Epidermal melanocyte (primary cell): ENCODE data around the gene ABHD17B.

Source experiments
- DNase-seq: peaks from one replicate; pipeline ENCODE4 v3.0.0; 2011; ENCODE audit warnings: low spot score; ENCODE audit not compliant: insufficient read length

ABHD17B gene

DNA sequence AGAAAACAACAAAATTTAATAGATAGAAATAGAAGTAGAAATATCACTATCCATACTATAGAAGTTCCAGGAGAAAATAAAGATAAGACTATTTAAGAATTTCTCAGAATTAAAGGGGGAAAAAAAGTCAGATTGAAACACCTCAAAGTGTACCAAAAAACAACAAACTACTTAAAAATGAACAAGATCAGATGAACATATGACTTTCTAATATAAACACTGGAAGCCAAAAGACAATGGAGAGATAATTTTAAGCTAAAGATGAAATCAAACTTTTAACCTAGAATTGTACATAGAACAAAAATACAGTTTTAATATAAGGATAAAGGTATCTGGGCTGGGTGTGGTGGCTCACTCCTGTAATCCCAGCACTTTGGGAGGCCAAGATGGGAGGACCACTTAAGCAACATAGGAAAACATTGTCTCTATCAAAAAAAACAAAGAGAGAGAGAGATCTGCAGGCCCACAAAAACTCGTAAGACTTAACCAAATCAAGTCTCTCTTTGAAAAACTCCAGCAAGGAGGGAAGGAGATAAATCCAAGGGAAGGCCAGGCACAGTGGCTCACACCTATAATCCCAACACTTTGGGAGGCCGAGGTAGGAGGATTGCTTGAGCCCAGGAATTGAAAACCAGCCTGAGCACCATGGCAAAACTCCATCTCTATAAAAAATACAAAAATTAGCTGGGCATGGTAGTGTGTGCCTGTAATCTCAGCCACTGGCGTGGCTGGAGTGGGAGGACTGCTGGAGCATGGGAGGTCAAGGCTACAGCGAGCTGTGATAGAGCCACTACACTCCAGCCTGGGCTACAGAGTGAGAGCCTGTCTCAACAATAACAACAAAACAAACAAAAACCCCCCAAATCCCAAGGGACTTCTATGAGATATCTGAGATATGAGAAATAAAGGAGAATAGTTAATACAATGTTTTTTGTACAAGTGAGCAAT is 32.4 kb downstream of the ABHD17B start:
- no peak for DNase-seq

DNA sequence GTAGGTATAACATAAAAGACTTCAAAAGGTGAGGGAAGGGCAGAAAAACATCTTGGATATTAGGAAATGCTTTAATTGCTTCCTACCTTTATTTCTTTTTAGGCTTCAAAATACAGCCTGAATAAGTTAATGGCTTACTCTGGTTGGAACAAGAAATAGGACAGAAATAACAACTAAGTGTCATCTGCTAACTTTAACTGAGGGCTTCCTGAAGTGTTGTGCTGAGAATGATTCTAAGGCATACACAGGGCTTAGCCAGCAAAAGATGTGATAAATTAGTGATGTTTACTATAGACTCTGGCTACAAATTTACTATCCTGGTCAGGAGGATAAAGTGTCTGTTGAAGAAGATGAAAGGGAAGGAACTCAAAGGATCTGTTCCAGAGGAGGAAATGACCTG is 34.2 kb downstream of the ABHD17B start:
- no peak for DNase-seq

DNA sequence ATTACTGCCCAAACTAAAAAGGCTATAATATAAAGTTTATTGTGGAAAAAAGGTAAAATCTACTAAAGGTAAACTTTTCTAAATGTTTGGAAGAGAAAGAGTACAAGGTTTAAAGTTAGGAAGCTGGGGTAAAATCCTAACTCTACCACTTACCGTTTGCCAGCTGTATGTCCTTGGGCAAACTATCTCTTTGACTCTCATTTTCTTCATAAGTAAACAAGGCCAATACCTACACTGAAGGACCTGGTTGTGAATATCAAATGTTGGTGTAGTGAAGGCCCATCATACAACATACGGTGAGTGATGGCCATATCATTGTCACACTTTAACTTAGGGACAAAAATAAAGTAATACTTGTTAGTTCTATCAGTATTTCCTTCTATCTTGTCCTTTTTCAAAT is 34.9 kb downstream of the ABHD17B start:
- DNase-seq: no peak

DNA sequence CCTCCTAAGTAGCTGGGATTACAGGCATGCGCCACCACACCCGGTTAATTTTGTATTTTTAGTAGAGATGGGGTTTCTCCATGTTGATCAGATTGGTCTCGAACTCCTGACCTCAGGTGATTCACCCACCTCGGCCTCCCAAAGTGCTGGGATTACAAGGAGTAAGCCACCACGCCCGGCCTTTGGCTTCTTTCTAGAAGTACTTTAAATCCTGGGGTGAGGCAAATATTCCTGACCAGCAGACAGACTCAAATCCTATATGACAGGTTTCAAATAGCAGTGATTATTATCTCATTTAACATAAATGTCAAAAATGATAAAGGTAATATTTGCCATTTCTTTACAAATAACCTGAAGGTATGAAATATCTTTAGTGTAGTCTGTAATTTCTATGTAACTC is 35.6 kb downstream of the ABHD17B start:
- no peak for DNase-seq

DNA sequence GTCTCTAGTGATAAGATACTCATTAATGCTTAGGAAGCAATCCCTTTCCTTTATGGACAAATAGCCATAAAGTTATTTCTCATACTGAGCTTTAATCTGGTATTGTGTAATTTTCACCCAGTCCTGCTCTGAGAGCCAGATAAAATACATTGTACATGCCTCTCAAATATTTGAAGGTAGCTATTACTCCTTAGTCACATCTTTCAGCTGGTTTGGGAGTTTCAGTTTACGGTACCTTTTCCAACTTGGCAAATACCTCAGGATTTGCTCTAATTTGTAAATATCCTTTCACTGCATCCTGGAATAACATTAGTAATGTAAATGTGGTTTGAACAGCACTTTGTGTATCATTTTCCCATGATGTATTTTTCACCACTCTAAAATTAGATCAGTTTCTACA is 47.4 kb downstream of the ABHD17B start:
- no peak for DNase-seq

DNA sequence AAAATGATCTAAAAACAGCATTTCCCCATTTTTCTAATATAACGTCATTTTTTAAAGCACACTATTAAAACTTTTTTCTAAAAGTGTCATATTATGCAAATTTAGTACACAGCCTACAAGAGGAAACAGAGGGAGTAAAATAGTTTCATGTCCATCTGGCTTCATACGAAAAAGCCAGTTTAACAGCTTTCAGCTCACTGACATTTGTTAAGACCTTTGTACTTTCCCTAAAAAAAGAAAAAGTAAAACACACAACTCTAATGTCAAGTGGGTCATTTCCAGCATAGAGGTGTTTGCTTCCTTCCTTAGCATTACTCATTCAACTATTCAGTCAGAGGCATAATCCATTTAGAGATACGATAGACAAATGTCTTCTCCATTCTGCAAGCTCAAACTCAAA is 49.4 kb downstream of the ABHD17B start:
- no peak for DNase-seq

DNA sequence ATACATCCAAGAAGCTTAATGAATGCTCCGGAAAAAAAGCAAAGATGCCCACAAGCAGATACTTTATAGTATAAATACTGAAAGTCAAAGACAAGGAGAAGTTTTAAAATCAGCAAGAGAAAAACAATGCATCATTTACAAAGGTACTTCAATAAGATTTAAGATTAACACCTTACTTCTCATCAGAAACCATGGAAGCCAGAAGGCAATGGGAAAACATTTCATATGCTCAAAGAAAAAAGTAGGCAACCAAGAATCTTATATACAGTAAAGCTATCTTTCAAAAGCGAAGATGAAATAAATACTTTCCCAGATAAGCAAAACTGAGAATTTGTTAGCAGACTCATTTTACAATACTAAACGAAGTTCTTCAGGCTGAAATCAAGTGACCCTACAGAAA is 51.1 kb downstream of the ABHD17B start:
- DNase-seq: no peak

DNA sequence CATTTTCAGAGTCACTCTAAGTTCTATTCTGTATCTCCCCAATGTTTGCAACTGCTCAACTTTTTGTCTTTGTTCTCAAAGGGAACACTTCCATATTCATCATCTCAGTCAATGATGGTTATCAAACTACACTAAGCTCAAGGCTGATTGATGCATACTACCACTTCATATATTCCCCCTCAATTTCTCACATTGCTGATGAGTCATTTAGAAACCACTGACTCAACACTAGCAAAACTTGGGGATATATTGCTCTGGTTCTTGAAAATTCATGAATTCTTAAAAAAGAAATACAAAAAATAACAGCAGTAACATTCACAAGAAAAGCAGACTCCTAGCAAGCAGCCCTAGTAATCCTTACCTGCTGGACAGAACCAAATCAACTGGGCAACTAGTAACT is 52.2 kb downstream of the ABHD17B start:
- DNase-seq: no peak

DNA sequence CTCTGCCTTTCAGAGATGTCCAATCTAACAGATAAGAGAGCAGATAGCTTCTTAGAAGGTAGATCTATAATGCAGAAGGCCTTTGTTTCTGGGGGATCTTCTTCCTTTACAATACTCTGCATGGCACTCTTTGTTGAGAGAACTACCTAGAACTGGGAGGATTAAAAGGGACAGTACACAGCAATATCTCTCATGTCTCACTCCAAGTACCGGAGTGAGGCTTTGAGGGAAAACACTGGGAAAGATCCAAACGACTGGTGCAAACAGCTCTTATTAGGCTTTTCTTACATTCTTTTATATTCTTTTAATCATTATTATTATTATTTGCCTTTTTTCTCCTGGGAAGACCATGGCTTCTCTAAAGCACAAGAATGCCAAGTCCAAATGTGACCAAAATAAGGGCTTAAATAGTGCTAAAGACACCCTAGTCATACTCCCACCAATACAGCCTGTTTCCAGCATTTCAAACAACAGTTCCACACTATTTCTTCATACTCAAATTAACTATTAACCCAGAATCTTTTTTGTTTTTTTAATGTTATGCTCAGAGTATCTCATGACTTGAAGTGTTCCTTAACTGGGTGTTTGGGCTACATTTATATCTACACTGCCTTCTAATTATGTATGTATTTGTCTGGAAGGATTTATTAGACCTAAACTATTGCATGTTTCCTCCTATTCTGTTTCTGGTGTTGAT is 52.7 kb downstream of the ABHD17B start:
- no peak for DNase-seq

DNA sequence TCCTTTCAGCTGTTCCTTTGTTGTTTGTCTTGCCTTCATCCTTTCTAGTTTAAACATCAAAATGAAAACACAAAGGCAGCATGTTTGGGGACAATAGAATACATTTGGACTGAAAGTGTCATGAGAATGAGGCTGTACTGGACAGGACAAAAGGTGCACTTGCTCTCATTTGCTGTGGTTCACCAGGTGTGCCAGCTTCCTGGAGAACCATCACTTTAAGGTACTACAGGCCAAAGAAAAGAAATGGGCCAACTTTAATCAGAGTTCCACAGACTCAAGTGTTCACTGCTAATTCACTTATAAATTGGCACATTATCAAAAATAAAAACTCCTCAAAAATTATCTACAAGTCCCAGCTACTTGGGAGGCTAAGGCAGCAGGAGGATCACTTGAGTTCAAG is 53.8 kb downstream of the ABHD17B start:
- DNase-seq: no peak

DNA sequence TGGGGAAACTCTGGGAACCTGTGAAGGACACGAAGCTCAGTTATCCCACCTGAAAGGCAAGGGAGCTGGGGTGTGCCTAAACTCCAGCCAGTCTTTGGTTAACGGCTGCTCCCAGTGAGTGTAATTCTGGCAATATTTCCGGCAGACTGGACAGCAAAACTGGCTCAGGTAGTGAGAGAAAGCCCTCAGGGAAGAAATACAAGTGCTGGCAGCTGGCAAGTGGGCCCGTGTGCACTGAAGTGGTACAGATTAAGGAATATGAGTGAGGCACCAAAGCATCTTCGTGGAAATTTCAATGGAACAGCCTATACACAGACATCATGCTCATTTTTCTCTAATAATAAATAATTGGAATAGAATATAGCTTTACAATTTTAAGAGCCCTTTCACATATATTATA is 56.2 kb downstream of the ABHD17B start:
- no peak for DNase-seq

DNA sequence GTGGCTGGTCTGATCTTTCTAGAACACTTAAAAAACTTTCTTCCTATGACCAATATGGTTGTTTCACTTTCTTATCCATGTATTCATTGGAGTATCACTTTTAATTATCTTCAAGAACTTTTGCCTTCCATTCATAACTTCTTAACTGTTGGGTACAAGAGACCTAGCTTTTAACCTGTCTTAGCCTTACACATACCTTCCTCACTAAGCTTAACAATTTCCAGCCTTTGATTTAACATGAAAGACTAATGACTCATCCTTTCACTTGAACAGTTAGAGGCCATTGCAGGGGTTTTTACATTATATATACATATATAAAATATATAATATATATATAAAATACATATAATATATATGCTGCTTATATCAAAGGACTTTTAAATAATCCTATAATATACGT is 57.9 kb downstream of the ABHD17B start:
- DNase-seq: no peak

DNA sequence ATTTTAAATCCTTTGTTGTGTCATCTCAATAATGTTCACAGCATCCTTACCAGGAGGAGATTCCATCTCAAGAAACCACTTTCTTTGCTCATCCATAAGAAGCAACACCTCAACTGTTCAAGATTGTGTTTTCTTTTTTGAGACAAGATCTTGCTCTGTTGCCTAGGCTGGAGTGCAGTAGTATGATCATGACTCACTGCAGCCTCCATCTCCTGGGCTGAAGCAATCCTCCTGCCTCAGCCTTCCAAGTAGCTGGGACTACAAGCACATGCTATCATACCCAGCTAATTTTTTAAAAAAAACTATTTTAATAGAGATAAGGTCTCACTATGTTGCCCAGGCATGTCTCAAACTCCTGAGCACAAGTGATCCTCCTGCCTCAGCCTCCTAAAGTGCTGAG is 60.0 kb downstream of the ABHD17B start:
- DNase-seq: no peak

DNA sequence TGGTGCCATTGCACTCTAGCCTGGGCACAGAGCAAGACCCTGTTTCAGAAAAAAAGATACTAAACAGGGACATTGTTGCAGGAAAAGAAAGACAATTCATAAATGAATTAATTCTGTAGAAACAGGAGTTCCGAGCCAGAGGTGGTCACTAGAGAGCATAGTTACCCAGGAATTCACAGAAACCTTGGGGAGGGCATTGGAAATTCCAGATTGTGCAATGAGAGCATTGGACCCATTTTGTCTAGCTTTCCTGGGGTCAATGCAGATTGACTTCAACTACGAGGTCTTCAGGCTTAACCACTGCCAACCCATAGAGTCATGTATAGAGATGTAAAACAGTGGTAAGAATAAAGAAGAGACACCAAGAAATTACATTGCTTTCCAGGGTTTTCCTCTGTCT is 63.1 kb downstream of the ABHD17B start:
- no peak for DNase-seq

DNA sequence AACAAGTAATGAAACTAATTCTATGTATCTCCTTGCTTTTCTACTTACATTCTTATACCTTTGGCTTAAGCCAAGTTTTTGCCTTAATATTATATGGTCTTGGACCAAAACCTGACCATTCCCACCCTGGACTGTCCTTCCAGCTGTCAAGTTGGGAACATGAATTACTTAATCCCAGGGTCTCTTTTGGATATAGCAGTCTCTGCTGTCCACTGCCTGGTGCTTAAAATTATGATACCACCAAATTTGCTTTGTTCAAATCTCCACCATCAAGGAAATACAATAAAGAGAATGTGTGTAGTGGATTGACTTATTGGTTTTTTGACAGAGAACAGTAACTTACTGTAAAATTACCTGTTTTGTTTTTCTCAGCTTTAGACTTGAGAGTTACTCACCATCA is 66.2 kb downstream of the ABHD17B start:
- DNase-seq: no peak

DNA sequence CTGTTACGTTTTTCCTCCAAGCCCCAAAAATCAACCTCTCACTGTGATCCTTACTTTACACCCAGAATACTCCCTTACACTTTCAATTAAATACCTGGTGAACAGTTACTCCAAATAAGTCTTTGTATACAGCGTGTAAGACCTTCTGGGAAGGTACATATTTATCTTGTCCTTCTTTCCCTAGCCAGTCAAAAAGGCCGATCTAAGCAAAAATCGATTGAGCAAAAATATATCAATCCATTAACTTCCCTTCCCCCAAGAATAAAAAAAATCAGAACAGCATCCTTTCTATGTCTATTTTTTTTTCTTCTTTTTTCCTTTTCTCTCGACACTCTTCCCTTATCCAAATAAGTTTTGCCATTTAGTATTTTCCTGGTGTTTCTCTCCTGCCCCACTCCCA is 71.3 kb downstream of the ABHD17B start:
- no peak for DNase-seq

DNA sequence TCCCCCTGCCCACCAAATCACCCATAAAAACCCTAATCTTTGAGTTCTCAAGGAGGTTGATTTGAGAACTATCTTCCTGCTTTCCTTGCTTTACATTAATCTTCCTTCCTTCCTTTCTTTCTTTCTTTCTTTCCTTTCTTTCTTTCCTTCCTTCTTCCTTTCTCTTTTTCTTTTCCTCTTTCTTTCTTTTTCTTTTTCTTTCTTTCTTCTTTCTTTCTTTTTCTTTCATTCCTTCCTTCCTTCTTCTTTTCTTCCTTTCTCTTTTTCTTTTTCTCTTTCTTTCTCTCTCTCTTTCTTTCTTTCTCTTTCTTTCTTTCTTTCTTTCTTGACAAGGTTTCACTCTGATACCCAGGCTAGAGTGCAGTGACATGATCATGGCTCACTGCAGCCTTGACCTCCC is 75.4 kb downstream of the ABHD17B start:
- no peak for DNase-seq

DNA sequence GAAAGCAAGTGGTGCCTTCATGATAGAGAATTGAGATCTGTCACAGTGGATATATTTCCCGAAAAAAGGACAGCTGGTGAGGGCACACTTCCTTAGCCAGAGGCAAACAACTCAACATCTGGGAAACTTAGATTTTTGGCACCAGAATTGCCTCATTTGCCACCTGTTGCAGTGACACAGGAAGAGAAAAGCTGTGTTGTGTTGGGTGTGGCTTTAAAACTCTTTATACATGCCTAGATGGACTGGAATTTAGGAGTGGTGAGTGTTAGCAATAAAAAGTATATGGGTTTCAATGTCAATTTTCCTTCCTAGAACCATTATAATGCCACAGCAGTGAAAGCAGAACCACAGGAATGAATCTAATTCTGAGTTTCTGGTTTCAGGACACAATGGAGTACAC is 80.1 kb downstream of the ABHD17B start:
- no peak for DNase-seq

DNA sequence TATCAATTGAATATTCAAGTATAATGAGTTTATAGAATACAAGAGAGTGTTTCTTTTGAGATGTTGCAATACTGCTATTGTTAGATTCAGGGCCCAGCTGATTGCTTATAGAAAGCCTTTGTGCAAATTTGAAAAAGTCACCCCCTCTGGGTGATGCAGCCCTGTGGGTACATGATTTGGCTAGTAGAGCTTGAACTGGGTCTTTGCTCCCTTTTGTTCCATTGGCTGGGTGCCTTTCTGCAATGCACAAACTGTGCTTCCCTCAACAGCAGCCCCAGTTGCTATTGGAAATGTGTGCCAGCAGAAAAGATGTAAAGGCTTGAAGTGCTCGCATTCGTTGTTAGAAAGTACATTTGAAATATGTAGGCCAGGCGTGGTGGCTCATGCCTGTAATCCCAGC is 80.8 kb downstream of the ABHD17B start:
- DNase-seq: no peak

DNA sequence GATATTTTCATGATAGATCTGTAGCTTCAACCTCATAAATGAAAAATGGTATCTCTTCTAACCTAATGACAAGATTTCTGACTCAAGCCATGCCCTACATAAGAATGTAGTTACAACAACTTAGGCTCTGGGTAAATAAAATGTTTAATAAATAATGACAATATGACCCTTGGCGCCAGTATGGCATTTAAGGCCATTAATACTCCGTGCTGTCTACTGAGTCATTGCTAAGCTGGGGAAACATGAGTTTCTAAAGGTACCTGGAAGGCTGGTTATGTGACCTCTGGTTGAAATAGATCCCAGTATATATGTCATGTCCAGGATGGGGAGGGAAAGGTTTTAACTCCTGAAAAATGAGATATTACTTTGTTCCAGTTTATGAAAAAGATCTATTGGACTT is 84.7 kb downstream of the ABHD17B start:
- DNase-seq: no peak

DNA sequence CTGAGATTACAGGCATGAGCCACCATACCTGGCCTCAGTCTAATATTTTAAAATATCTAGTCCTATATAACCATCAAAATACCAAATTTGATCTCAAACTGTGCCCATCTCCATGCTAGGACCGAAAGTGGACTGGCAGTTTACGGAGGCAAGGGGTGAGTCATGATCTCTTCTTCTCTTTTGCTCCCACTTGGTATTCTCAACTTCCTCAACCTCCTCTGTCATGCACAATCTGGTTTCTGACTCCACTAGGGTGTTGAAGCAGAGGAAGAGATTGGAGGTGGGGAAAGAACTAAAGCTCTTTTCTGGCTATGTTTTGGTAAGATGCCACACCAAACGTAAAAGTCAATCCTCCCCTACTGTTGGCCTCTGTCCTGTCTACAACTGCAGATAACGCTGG is 86.7 kb downstream of the ABHD17B start:
- DNase-seq: no peak

DNA sequence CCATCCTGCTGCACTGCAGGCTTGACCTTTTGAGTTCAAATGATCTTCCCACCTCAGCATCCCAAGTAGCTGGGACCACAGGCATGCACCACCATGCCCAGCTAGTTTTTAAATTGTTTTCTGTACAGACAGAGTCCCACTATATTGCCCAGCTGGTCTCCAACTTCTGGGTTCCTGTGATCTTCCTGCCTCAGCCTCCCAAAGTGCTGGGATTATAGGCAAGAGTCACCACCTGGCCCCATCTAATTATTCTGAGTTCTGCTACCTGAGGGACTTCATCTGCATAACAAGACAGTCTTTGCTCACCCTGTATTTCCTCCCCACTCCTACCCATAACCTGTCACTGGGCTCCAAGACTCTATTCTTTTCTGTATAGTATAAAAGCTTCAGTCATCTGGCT is 88.1 kb downstream of the ABHD17B start:
- DNase-seq: no peak

DNA sequence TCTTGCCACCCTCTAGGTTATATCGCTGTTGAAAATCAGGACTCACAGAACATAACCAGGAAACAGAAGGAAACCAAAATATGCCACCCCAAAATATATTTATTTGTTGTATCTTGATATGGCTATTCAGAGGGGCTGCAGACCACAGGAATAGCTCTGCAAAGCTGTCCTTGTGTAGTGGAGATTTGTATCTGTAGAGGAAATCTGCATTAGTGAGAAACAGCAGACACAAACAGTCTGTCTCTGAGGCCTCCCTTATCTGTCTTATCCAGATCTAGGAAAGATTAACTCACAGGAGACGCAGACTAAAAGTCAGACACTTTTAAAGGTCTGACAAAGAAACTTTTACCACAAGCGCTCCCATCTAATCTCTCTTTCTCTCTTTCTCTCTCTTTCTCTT is 88.5 kb downstream of the ABHD17B start:
- no peak for DNase-seq
